CD4-positive, alpha-beta memory T cell (primary cell): ENCODE measurements around the gene SAMD4A. TPM values are rescaled to one million over a fixed set of nuclear protein-coding genes. Genes with fewer than 3 reads are reported as not detected.

Experiments used
- CTCF ChIA-PET: fragments of 350-600 bp; sonication (Branson Sonifier 250); formaldehyde crosslinking; loops from one replicate; lab custom pipeline; 2021; ENCODE audit warnings: inconsistent platforms; ENCODE audit not compliant: partially characterized antibody; lab: Charles Lee
- POLR2A ChIA-PET: fragments of 350-600 bp; sonication (Branson Sonifier 250); formaldehyde crosslinking; loops from one replicate; lab custom pipeline; 2021; ENCODE audit not compliant: partially characterized antibody; lab: Charles Lee
- DNase-seq, 5 donors: peaks; one replicate each; pipeline versions ENCODE4 v3.0.0 to v3.0.0-alpha.2; 2020 to 2022; ENCODE audit warnings: mixed read lengths in 1 of 5
- H3K27ac ChIP-seq: one replicate; pipeline ENCODE4 v1.7.0; 2013; ENCODE audit warnings: low read depth, low read length
- H3K27me3 ChIP-seq: 2 replicates; pipeline ENCODE4 v1.7.0; 2013; ENCODE audit warnings: mild to moderate bottlenecking, low read length, moderate library complexity; ENCODE audit not compliant: insufficient read depth
- H3K36me3 ChIP-seq: 2 replicates; pipeline ENCODE4 v1.7.0; 2013; ENCODE audit warnings: mild to moderate bottlenecking, low read length, moderate library complexity; ENCODE audit not compliant: insufficient read depth
- H3K4me1 ChIP-seq: 2 replicates; pipeline ENCODE4 v1.7.0; 2013; ENCODE audit warnings: mild to moderate bottlenecking, low read length, moderate library complexity; ENCODE audit not compliant: insufficient read depth
- H3K4me3 ChIP-seq, 2 donors: one replicate each; pipeline ENCODE4 v1.7.0; 2013; ENCODE audit warnings: low read length in 2 of 2, mild to moderate bottlenecking in 1 of 2
- H3K9me3 ChIP-seq, 2 donors: one replicate each; pipeline ENCODE4 v1.7.0; 2013; ENCODE audit warnings: low read length in 2 of 2, control low read depth in 1 of 2; ENCODE audit not compliant: control insufficient read depth in 1 of 2
- H3K27ac Mint-ChIP-seq, 7 donors: one replicate each; pipeline ENCODE4 v1.8.0; 2020 to 2021; ENCODE audit warnings: mixed read lengths in 7 of 7, mild to moderate bottlenecking in 6 of 7, inconsistent platforms in 3 of 7, moderate library complexity in 3 of 7
- H3K27me3 Mint-ChIP-seq, 2 donors: one replicate each; pipeline ENCODE4 v1.8.0; 2020 to 2021; ENCODE audit warnings: mixed read lengths in 2 of 2
- H3K36me3 Mint-ChIP-seq, 2 donors: one replicate each; pipeline ENCODE4 v1.8.0; 2020 to 2021; ENCODE audit warnings: mixed read lengths in 2 of 2, inconsistent platforms in 1 of 2, mild to moderate bottlenecking in 1 of 2
- H3K4me1 Mint-ChIP-seq, 4 donors: one replicate each; pipeline ENCODE4 v1.8.0; 2020 to 2021; ENCODE audit warnings: mixed read lengths in 4 of 4, mild to moderate bottlenecking in 1 of 4
- H3K4me3 Mint-ChIP-seq, 8 donors: one replicate each; pipeline ENCODE4 v1.8.0; 2020 to 2021; ENCODE audit warnings: mixed read lengths in 8 of 8, mild to moderate bottlenecking in 7 of 8, moderate library complexity in 6 of 8, inconsistent platforms in 3 of 8
- H3K9me3 Mint-ChIP-seq, 8 donors: one replicate each; pipeline ENCODE4 v1.8.0; 2020 to 2021; ENCODE audit warnings: mixed read lengths in 8 of 8, mild to moderate bottlenecking in 5 of 8, inconsistent platforms in 3 of 8, moderate library complexity in 1 of 8
- intact Hi-C: fragments of 100-400 bp; cut with micrococcal nuclease; formaldehyde crosslinking; loops from one replicate; pipeline ENCODE4 v1.15.1; 2023
- polyA plus RNA-seq, 2 donors: library from polyadenylated mRNA; unstranded; fragments of 300-500 nt; fragmentation: Illumina TruSeq; gene quantifications; one replicate each; pipeline ENCODE4 v1.2.3, GENCODE V29; 2021
- total RNA-seq, 2 experiments: library from RNA; stranded (reverse); gene quantifications; one replicate each; pipeline ENCODE4 v1.2.3, GENCODE V29; 2021

SAMD4A gene
- total and polyA plus RNA-seq, 4 experiments from 2014 or later, result 0.72 to 1.4 (median 0.93) TPM; not detected in 1

GRCh38 chr14:54698501-54698900, 131.6 kb downstream of the SAMD4A start:
- H3K9me3 ChIP-seq, result no peaks in the 10 kb centered on the region
- CTCF ChIA-PET, result interaction anchor here (4.0 kb wide), 1 partner anchor 8 kb away, joined by 17 read pairs; no protein-coding TSS in a partner anchor
- H3K27me3 Mint-ChIP-seq, result peaks cover 4% of the 10 kb centered on the region in 2 donors
- no peak overlapping the region for H3K27ac Mint-ChIP-seq
- H3K27ac ChIP-seq, result no peak overlapping the region
- POLR2A ChIA-PET, result no interaction called here
- no peaks in the 10 kb centered on the region for H3K4me1 ChIP-seq
- no peaks in the 10 kb centered on the region for H3K36me3 ChIP-seq
- no peaks in the 10 kb centered on the region for H3K4me1 Mint-ChIP-seq
- no peaks in the 10 kb centered on the region for H3K36me3 Mint-ChIP-seq
- H3K4me3 Mint-ChIP-seq, result no peak overlapping the region
- H3K27me3 ChIP-seq, result no peaks in the 10 kb centered on the region
- H3K9me3 Mint-ChIP-seq, result no peaks in the 10 kb centered on the region
- H3K4me3 ChIP-seq, result no peak overlapping the region
- DNase-seq, result no peak
- intact Hi-C loops, result no loop called here

- ChIA-PET CTCF (interaction anchor here (4.0 kb wide), 1 partner anchor 8 kb away, joined by 17 read pairs; no protein-coding TSS in a partner anchor), POLR2A (no interaction called here)
- H3K9me3 ChIP-seq, result no peaks in the 10 kb centered on the region
- no peak overlapping the region for H3K27ac Mint-ChIP-seq
- H3K9me3 Mint-ChIP-seq, result no peaks in the 10 kb centered on the region
- H3K36me3 Mint-ChIP-seq, result no peaks in the 10 kb centered on the region
- no peak for DNase-seq
- H3K4me3 Mint-ChIP-seq, result no peak overlapping the region
- H3K4me3 ChIP-seq, result no peak overlapping the region
- no peaks in the 10 kb centered on the region for H3K4me1 ChIP-seq
- no peak overlapping the region for H3K27ac ChIP-seq
- H3K27me3 Mint-ChIP-seq, result peaks cover 0 to 3% of the 10 kb centered on the region in 2 donors
- no peaks in the 10 kb centered on the region for H3K36me3 ChIP-seq
- intact Hi-C loops, result no loop called here
- no peaks in the 10 kb centered on the region for H3K27me3 ChIP-seq
- no peaks in the 10 kb centered on the region for H3K4me1 Mint-ChIP-seq
Observed at GRCh38 chr14:54698966-54699530, 132.1 kb downstream of the SAMD4A start.

- Mint-ChIP-seq H3K27ac (no peak overlapping the region), H3K4me1 (no peaks in the 10 kb centered on the region), H3K4me3 (no peak overlapping the region), H3K36me3 (no peaks in the 10 kb centered on the region), H3K9me3 (no peaks in the 10 kb centered on the region), H3K27me3 (peaks cover 0 to 1% of the 10 kb centered on the region in 2 donors)
- H3K4me3 ChIP-seq, result no peak overlapping the region
- POLR2A ChIA-PET, result no interaction called here
- H3K4me1 ChIP-seq, result no peaks in the 10 kb centered on the region
- no peak for DNase-seq
- CTCF ChIA-PET, result interaction anchor here (0.9 to 4.0 kb wide), 3 partner anchors 9 to 135 kb away, joined by 3 to 17 read pairs (median 4); no protein-coding TSS in a partner anchor
- no peaks in the 10 kb centered on the region for H3K36me3 ChIP-seq
- H3K27ac ChIP-seq, result no peak overlapping the region
- H3K27me3 ChIP-seq, result no peaks in the 10 kb centered on the region
- intact Hi-C loops, result no loop called here
- no peaks in the 10 kb centered on the region for H3K9me3 ChIP-seq
Observed at GRCh38 chr14:54699735-54700134, 132.8 kb downstream of the SAMD4A start.

- H3K9me3 Mint-ChIP-seq, result no peaks in the 10 kb centered on the region
- intact Hi-C loops, result no loop called here
- no peak overlapping the region for H3K4me3 Mint-ChIP-seq
- H3K36me3 ChIP-seq, result no peaks in the 10 kb centered on the region
- no peak overlapping the region for H3K27ac ChIP-seq
- no peaks in the 10 kb centered on the region for H3K27me3 ChIP-seq
- no peak overlapping the region for H3K4me3 ChIP-seq
- no peaks in the 10 kb centered on the region for H3K4me1 ChIP-seq
- no peak for DNase-seq
- H3K9me3 ChIP-seq, result no peaks in the 10 kb centered on the region
- H3K27ac Mint-ChIP-seq, result no peak overlapping the region
- peaks cover 0 to 1% of the 10 kb centered on the region in 2 donors for H3K27me3 Mint-ChIP-seq
- CTCF ChIA-PET, result interaction anchor here (1.1 to 4.0 kb wide), 3 partner anchors 10 to 73 kb away, joined by 3 to 17 read pairs (median 4); no protein-coding TSS in a partner anchor
- H3K36me3 Mint-ChIP-seq, result no peaks in the 10 kb centered on the region
- no peaks in the 10 kb centered on the region for H3K4me1 Mint-ChIP-seq
- POLR2A ChIA-PET, result no interaction called here
Observed at GRCh38 chr14:54700717-54701116, 133.8 kb downstream of the SAMD4A start.

- no peaks in the 10 kb centered on the region for H3K9me3 Mint-ChIP-seq
- H3K27ac Mint-ChIP-seq, result no peak overlapping the region
- no peaks in the 10 kb centered on the region for H3K4me1 Mint-ChIP-seq
- CTCF ChIA-PET, result interaction anchor here (0.9 to 4.0 kb wide), 3 partner anchors 11 to 73 kb away, joined by 3 to 17 read pairs (median 3); no protein-coding TSS in a partner anchor
- H3K36me3 Mint-ChIP-seq, result no peaks in the 10 kb centered on the region
- no peak overlapping the region for H3K4me3 ChIP-seq
- no peak overlapping the region for H3K4me3 Mint-ChIP-seq
- H3K9me3 ChIP-seq, result no peaks in the 10 kb centered on the region
- H3K27me3 ChIP-seq, result no peaks in the 10 kb centered on the region
- no peak overlapping the region for H3K27ac ChIP-seq
- intact Hi-C loops, result no loop called here
- DNase-seq, result no peak
- no peaks in the 10 kb centered on the region for H3K4me1 ChIP-seq
- no peaks in the 10 kb centered on the region for H3K36me3 ChIP-seq
- POLR2A ChIA-PET, result no interaction called here
- H3K27me3 Mint-ChIP-seq, result peaks cover 0 to 1% of the 10 kb centered on the region in 2 donors
Observed at GRCh38 chr14:54702014-54702491, 135.1 kb downstream of the SAMD4A start.

- Histone ChIP-seq H3K27me3 (no peaks in the 10 kb centered on the region), H3K27ac (no peak overlapping the region), H3K9me3 (no peaks in the 10 kb centered on the region), H3K4me1 (no peaks in the 10 kb centered on the region), H3K36me3 (no peaks in the 10 kb centered on the region), H3K4me3 (no peak overlapping the region)
- no peak overlapping the region for H3K4me3 Mint-ChIP-seq
- DNase-seq, result no peak
- intact Hi-C loops, result no loop called here
- H3K36me3 Mint-ChIP-seq, result no peaks in the 10 kb centered on the region
- peaks cover 0 to 1% of the 10 kb centered on the region in 2 donors for H3K27me3 Mint-ChIP-seq
- H3K27ac Mint-ChIP-seq, result no peak overlapping the region
- ChIA-PET CTCF (interaction anchor here (4.0 kb wide), 1 partner anchor 12 kb away, joined by 17 read pairs; no protein-coding TSS in a partner anchor), POLR2A (no interaction called here)
- no peaks in the 10 kb centered on the region for H3K4me1 Mint-ChIP-seq
- H3K9me3 Mint-ChIP-seq, result no peaks in the 10 kb centered on the region
Observed at GRCh38 chr14:54702492-54702891, 135.6 kb downstream of the SAMD4A start.

GRCh38 chr14:54703082-54703481, 136.2 kb downstream of the SAMD4A start:
- Histone ChIP-seq H3K36me3 (no peaks in the 10 kb centered on the region), H3K27me3 (no peaks in the 10 kb centered on the region), H3K9me3 (no peaks in the 10 kb centered on the region), H3K27ac (no peak overlapping the region), H3K4me3 (no peak overlapping the region), H3K4me1 (no peaks in the 10 kb centered on the region)
- intact Hi-C loops, result no loop called here
- Mint-ChIP-seq H3K4me1 (no peaks in the 10 kb centered on the region), H3K36me3 (no peaks in the 10 kb centered on the region), H3K27me3 (peaks cover 0 to 1% of the 10 kb centered on the region in 2 donors), H3K4me3 (no peak overlapping the region), H3K9me3 (no peaks in the 10 kb centered on the region), H3K27ac (no peak overlapping the region)
- CTCF ChIA-PET, result no interaction called here
- no peak for DNase-seq
- POLR2A ChIA-PET, result no interaction called here
